Stimulated activated CD4-positive, alpha-beta T cell treated with anti-CD3 and anti-CD28 coated beads, Interleukin-12 subunit alpha, Interleukin-12 subunit beta, amount 100 ng/mL, for 24 hours (primary cell): ENCODE data around the gene MRGPRX4.
"Not testable (repeated sequence)": the region's sequence is repeated elsewhere in the genome, so short reads cannot be mapped to it uniquely, and the experiment has no call there.

Source experiments
- DNase-seq, 2 experiments: peaks; one replicate each; pipeline ENCODE4 v3.0.0-alpha.2; 2020; ENCODE audit warnings: low read depth in 2 of 2

MRGPRX4 gene

GRCh38 chr11:18172666-18173065 lies at the start of gene MRGPRX4:
MRGPRX4 (plus strand) TSS chr11:18172837; CDS start chr11:18173257, 420 bp downstream.
- no peak for DNase-seq

GRCh38 chr11:18131115-18131514 lies 41.5 kb upstream of the MRGPRX4 start:
- DNase-seq = not testable (repeated sequence)

- no peak for DNase-seq
These were observed 40.3 kb upstream of the MRGPRX4 start, which contains the start of gene MRGPRX3 for GRCh38 chr11:18132341-18132740. MRGPRX3 (plus strand) TSS chr11:18132571; CDS start chr11:18137203, 4,632 bp downstream.

- no peak for DNase-seq
These were observed 37.3 kb upstream of the MRGPRX4 start for GRCh38 chr11:18135308-18135707.

DNA sequence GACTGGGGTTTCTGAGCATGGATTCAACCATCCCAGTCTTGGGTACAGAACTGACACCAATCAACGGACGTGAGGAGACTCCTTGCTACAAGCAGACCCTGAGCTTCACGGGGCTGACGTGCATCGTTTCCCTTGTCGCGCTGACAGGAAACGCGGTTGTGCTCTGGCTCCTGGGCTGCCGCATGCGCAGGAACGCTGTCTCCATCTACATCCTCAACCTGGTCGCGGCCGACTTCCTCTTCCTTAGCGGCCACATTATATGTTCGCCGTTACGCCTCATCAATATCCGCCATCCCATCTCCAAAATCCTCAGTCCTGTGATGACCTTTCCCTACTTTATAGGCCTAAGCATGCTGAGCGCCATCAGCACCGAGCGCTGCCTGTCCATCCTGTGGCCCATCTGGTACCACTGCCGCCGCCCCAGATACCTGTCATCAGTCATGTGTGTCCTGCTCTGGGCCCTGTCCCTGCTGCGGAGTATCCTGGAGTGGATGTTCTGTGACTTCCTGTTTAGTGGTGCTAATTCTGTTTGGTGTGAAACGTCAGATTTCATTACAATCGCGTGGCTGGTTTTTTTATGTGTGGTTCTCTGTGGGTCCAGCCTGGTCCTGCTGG lies 35.3 kb upstream of the MRGPRX4 start:
- DNase-seq = no peak

DNA sequence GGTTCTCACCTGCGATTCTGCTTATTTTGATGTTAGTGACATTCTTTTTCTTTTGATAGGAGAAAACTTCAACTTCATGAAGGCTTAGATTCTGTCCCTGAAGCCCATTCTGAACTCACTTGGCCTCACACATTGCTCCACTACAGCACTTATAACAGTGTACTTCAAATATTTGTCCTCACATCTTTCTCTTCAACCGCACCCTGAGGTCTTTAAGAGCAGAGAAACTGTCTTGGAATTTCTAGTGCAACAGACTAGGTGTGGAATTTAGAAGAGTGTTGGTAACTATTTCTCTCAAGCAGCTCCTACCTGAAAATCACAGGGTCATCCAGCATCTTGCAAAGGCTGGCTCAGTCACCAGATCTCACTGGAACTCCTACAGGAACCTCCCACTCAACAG lies 32.5 kb upstream of the MRGPRX4 start:
- no peak for DNase-seq

DNA sequence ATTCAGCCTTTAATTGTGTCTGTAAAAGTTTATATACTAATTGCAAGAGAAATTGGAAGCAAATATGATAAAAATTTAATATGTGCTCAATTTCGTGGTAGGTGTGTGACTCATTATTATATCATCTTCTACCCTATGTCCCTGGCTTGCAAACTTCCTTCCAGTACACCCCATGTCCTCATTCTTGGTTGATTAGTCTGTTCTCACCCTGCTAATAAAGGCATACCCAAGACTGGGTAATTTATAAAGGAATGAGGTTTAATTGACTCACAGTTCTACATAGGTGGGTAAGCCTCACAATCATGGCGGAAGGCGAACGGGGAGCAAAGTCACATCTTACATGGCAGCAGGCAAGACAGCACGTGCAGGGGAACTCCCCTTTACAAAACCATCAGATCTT lies 28.4 kb upstream of the MRGPRX4 start:
- no peak for DNase-seq

DNA sequence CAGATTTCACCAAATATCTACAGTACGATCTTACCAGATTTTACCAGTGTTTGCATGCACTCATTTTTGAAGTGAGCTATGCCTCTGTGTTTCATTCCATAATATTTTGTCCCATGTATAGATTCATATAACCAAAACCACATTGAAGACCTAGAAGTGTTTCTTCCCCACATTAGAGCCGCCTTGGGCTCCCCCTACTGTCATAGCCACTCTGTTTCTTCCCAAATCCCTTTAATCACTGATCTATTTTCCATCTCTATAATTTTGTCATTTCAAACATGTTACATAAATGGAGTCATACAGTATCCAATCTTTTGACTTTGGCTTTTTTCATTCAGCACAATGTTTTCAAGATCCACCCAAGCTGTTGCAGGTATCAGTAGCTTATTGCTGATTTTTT lies 27.6 kb upstream of the MRGPRX4 start:
- DNase-seq = no peak

DNA sequence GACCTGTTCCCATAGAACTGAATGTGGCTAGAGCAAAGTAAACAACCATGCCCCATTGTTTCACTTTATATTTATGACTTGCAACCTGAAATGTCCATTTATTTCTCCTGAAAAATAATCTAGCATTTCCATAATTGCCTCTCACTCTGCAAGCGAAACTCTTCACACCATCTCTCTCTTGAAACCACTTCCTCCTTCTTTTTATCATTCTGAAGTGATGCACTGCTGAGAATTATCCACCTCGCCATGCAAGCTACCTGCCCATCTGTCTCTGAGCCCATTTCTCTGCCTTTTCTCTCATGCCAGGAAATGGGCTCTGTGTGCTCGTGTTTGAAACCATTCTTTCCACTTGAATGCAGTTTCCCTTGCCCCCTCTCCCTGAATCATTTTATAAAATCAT lies 26.8 kb upstream of the MRGPRX4 start:
- no peak for DNase-seq

- DNase-seq = no peak
These were observed 21.1 kb upstream of the MRGPRX4 start for GRCh38 chr11:18151581-18151980.

- no peak for DNase-seq
These were observed 4.3 kb upstream of the MRGPRX4 start for GRCh38 chr11:18168372-18168771.

GRCh38 chr11:18171377-18172000 lies 1.1 kb upstream of the MRGPRX4 start:
- no peak for DNase-seq

DNA sequence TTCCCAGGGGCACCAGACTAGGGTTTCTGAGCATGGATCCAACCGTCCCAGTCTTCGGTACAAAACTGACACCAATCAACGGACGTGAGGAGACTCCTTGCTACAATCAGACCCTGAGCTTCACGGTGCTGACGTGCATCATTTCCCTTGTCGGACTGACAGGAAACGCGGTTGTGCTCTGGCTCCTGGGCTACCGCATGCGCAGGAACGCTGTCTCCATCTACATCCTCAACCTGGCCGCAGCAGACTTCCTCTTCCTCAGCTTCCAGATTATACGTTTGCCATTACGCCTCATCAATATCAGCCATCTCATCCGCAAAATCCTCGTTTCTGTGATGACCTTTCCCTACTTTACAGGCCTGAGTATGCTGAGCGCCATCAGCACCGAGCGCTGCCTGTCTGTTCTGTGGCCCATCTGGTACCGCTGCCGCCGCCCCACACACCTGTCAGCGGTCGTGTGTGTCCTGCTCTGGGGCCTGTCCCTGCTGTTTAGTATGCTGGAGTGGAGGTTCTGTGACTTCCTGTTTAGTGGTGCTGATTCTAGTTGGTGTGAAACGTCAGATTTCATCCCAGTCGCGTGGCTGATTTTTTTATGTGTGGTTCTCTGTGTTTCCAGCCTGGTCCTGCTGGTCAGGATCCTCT lies 709 bp downstream of the MRGPRX4 start:
- DNase-seq = no peak

- DNase-seq = no peak
These were observed 16.2 kb downstream of the MRGPRX4 start for GRCh38 chr11:18188796-18189195.

- DNase-seq = not testable (repeated sequence)
These were observed 17.0 kb downstream of the MRGPRX4 start for GRCh38 chr11:18189476-18190245.

- no peak for DNase-seq
These were observed 18.7 kb downstream of the MRGPRX4 start for GRCh38 chr11:18191376-18191775.

- no peak for DNase-seq
These were observed 20.4 kb downstream of the MRGPRX4 start for GRCh38 chr11:18193010-18193409.

DNA sequence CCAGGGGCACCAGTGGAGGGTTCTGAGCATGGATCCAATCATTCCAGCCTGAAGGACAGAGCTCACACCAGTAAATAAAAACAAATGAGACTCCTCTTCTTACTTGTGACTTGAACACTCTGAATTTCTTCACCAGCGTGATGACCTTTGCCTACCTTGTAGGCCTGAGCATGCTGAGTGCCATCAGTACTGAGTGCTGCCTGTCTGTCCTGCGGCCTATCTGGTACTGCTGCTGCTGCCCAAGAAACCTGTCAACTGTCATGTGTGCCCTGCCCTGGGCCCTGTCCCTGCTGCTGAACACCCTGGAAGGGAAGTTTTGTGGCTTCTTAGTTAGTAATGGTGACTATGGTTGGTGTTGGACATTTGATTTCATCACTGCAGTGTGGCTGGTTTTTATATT lies 23.9 kb downstream of the MRGPRX4 start:
- DNase-seq = no peak

- not testable (repeated sequence) for DNase-seq
These were observed 25.1 kb downstream of the MRGPRX4 start for GRCh38 chr11:18197738-18198137.

DNA sequence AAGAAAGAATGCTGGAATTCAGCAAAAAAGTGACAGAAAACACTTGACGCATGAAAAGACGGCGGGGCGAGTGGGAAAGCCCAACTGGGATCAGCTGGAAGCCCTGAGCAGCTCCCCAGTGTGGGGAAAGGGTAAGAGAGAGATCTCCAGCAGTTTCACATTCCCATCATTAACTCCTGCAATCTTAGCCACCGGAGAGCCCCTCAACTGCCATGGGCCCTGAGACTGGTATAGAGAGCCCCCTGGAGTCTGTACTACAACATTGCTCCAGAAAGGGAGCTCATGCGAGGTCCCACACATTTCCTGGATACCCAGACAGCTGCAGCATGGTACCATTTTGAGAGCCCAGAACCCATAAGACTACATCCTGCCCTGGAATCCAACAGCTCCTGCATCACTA lies 31.1 kb downstream of the MRGPRX4 start:
- DNase-seq = no peak

DNA sequence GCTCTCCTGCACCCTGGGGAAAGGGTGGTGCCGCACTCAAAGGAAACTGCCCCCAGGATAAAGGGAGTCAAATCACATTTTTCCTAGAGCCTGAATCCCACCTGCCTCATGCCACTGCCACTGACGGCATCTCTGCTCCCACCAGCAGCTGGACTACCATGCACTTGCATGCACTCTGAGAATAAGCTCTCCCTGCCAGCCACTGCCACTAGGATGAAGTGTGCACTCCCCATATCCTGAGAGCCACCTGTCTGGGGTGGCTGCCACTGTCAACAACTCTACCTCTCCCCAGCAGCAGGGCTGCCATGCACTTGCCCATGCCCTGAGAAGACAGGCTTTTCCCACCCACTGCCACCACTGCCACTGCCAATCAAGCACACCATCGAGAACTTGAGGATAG lies 31.6 kb downstream of the MRGPRX4 start:
- no peak for DNase-seq

GRCh38 chr11:18204771-18205170 lies 32.1 kb downstream of the MRGPRX4 start:
- no peak for DNase-seq
